ENCODE results near the gene FEM1B.
"Not testable (repeated sequence)": the region's sequence is repeated elsewhere in the genome, so short reads cannot be mapped to it uniquely, and the experiment has no call there.

Gene FEM1B

DNA sequence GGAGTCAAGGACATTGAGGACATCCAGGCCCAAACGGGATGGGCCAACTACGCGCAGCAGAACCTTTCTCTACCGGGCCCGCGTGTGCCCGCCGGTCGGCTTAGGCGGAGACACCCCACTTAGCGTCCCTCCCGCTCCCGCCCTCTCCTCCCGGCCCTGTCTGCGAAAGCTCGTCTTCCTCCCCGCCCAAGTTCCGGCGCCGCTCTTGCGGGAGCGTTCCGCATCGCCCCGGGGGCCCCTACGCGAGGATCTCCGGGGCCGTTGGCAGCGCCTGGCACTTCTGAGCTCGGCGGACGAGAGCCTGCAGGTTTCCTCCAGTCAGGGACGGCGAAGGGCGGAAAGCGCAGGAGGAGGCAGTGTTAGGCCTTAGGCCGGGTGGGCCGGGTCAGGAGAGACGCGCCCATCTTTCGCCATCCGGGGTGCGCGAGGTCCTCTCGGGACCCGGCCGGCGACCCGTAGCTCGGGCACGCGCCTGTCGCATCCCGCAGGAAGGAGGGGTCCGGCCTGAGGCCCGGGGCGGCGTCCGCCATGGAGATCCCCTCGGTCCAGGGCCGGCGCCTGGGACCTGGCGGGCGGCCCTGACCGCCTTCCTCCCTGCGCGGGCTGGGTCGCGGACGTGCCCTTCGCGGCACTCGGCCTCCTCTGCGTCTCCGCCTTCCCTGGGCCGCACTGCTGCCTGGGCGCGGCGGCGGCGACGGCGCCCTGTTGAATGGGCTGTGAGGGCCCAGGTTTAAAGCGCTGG is at the start of gene FEM1B:
TSS of gene FEM1B (plus strand) at position 143 of the 742 bp plus-strand sequence. CDS start 673 bp downstream, outside the sequence.
- peak; percentile 80 to 82 for DNase-seq (ENCODE audit: low read depth in 2 of 2)

DNA sequence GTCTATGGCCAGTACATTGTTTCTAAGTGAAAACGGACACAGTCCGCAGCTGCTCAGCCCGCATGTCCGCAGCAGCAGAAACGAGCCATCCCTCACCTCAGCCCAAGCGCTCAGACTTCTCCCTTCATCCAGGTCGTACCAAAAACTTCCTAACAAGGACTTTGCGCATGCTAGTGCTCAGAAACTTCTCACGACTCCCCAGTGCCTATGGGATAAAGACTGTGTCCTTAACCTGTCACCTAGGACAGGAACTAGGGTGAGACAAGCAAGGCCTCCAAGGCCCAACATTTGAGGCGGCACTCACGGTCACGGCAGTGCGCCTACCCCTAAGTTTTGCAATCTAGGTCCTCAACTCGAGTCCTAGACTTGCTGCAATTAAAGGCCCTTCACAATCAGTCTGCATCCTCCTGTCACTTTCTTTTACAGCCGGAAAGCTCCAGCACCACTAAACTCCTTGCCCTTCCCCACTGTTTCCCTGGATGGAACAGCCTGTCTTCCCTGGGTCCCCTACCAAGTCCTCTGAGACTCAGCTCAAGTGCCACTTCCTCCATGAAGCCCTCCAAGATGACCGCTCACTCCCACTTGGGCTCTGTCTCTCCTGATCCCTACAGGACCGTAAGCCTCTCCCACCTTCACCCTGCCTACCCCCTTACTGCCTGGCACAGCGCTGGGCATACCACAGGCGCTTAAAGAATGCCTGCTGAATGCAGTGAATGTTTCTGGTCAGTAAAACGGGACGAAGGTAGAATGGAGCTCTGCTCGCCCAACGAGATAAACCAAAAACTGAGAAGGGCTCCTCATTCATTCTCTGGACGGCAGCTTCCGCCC is 49.2 kb upstream of the FEM1B start:
- no peak for DNase-seq (ENCODE audit: low read depth in 2 of 2)

DNA sequence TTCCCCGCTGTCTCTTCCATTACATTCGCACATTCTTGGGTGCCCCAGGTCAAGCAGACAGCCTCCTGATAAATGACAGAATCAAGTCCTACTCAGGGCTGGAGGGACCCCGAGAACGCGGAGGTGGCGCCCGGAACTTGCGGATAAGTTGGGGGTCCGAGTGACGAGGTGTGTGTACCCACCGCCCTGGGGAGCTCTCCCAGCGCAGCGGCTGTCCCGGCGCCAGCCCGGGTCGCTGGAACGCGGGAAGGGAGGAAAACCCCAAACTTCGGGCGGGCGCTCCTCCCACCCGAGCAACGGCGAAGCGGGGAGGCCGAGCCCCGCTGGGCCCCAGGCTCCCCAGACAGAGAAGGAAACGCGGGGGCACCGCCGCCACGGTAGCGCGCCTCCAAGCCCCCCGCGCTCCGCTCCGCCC is 48.6 kb upstream of the FEM1B start:
- no peak for DNase-seq (ENCODE audit: low read depth in 2 of 2)

GRCh38 chr15:68229386-68230156 is 48.0 kb upstream of the FEM1B start, which contains the start of gene CLN6:
CLN6 (minus strand) TSS chr15:68229728; CDS start chr15:68229584, 144 bp downstream.
- DNase-seq (ENCODE audit: low read depth in 2 of 2): peak; percentile 74 to 77

DNA sequence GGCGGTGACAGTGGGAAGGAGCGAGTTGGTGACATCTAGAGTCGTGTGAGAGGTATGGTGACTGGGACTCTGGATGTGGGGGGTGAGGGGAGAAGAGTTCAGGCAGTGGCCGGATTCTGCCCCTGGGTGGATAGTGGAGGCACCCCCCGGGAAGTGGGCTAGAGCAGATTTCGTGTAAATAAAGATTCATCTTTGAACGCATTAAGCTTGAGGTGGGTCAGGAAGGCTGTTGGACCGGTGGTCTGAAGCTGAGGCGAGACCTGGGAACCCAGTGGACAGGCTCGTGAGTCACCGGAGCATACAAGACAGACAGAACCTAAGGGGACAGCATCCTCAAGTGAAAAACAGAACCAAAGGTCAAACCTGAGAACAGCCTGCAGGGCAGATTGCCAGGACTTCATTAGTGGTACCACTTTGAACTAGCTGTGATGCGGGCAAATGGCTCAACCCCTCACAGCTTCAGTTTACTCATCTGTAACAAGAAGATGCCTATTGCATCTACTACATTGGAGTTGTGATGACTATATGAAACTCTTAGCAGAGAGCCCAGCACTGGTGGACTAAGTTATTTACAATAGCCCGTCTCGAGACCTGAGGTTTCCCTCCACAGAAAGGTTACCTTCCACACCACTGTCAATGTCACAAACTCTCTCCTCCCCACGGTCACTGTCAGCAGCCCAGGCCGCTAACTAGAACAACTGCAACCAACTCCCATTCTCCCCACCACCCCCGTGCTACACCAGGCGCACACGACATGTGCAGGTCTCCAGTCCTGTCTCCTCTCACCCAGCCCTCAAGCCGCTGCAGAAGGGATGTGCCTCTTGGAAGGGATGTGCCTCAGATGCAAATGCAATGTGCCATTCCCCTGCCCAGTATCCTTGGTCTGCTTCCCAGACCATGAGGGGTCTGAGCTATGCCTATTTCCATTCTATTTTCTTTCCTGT is 47.1 kb upstream of the FEM1B start:
- DNase-seq (ENCODE audit: low read depth in 2 of 2): no peak

DNA sequence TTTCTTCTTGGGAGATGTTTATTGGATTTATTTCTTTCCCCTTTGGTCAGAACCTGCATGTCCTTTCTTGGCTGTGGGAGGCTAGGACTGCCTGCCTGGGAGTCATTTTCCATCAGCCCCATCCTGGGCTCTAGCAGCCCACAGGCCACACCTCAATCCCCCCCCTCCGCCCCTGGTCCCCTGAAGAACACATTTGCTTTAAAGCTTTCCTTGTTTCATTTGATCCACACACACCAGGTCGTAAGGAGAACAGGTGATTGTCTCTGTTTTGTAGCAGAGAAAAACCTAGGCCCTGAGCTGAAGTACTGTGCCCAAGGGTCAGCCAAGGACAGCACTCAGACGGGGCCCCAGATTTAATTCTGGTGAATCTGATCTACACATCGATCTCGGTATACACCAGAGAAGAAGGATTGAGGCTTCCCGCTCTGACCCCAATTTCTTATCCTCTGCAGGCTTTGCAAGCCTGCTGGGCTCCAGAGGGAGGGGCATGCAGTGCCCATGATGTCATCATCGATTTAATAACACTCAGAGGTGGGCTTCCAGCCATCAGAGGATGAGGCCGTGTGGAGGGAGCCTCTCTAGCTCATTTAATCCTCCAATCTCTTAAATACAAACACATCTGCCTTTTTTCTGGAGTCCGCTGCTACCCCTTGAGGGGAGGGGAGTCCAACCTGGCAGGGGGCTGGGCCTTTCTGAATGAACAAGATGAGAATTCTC is 46.3 kb upstream of the FEM1B start:
- no peak for DNase-seq (ENCODE audit: low read depth in 2 of 2)

DNA sequence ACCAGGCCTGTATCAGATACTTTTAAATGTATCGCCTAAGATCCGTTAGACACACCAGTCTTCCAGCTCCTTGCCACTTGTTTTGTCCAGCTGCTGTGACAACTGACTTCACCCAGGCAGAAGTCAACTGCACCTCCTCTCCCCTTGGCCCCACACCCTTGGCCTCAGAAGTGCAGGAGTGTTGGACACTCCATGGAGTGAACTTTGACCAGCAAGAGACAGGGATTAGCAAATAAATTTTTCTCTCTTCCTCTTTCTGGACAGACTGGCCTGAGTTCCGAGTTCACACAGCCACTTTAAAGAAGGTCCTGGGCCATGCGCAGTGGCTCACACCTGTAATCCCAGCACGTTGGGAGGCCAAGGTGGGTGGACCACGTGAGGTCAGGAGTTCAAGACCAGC is 45.1 kb upstream of the FEM1B start:
- DNase-seq (ENCODE audit: low read depth in 2 of 2): no peak

- no peak for DNase-seq (ENCODE audit: low read depth in 2 of 2)
These were observed 44.6 kb upstream of the FEM1B start for GRCh38 chr15:68232937-68233336.

- DNase-seq (ENCODE audit: low read depth in 2 of 2): no peak
These were observed 43.5 kb upstream of the FEM1B start for GRCh38 chr15:68234060-68234459.

DNA sequence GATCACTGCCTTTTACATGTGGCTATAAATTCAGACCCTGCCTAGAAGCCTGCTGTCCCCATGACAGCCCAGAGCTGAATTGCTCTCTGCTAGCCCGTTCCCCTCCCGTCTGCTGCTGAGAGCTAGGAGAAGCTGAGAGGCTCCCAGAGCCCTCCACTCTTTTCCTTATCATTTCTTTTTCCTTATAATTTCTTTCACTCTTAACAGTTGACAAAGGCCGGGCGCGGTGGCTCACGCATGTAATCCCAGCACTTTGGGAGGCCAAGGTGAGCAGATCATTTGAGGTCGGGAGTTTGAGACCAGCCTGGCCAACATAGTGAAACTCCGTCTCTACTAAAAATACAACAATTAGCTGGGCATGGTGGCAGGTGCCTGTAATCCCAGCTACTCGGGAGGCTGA is 43.0 kb upstream of the FEM1B start:
- DNase-seq (ENCODE audit: low read depth in 2 of 2): not testable (repeated sequence)

GRCh38 chr15:68235022-68235421 is 42.5 kb upstream of the FEM1B start:
- no peak for DNase-seq (ENCODE audit: low read depth in 2 of 2)

- no peak for DNase-seq (ENCODE audit: low read depth in 2 of 2)
These were observed 38.5 kb upstream of the FEM1B start for GRCh38 chr15:68239025-68239424.

DNA sequence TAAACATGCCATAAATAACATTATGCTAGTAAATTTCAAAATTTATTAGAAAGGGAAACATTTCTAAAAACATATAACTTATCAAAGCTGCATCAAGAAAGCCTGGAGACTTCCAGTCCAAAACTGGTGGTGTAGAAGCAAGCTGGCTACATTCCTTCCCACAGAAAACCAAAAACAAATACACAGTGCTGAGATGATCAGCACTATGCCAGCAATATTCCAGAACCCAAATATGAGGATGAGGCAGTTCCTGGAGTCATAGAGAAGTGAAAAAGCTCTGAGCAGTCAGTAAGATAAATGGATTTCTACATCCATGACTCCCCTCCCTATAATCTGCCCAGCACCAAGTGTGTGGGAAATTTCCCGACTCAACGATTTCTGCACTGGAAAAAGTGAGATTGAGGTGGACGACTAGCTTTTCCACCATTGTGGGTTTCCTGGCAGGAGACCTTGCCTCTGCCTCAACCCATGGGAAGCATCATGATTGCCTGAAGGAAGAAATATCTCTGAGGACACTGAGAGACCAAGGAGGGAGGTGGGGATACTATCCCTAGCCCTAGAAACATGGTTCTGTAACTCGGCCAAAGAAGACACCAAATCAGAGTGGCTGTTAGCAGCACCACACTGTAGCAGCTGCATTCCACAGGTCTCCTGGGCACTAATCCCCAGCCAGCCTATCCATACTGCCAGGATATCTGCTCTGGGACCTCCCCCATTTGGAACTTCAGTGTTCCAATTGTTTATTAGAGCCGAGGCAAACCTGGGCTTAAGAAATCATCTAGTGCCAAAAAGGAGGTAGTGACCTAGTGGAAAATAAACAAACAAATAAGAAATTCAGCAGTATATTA is 36.2 kb upstream of the FEM1B start:
- DNase-seq (ENCODE audit: low read depth in 2 of 2): no peak

DNA sequence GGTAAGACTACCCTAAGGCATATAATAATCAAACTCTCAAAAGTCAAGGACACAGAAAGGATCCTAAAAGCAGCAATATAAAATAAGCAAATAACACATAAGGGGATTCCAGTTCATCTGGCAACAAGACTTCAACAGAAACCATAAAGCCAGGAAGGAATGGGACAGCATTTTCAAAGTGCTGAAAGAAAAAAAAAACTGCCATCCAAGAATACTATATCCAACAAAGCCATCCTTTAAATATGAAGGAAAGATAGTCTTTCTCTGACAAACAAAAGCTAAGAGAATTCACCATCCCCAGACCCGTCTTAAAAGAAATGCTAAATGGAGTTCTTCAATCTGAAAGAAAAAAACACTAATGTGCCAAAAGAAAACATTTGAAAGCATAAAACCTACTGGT is 33.3 kb upstream of the FEM1B start:
- DNase-seq (ENCODE audit: low read depth in 2 of 2): no peak

GRCh38 chr15:68249058-68249713 is 28.4 kb upstream of the FEM1B start:
- no peak for DNase-seq (ENCODE audit: low read depth in 2 of 2)

GRCh38 chr15:68252925-68253534 is 24.5 kb upstream of the FEM1B start:
- DNase-seq (ENCODE audit: low read depth in 2 of 2): no peak

DNA sequence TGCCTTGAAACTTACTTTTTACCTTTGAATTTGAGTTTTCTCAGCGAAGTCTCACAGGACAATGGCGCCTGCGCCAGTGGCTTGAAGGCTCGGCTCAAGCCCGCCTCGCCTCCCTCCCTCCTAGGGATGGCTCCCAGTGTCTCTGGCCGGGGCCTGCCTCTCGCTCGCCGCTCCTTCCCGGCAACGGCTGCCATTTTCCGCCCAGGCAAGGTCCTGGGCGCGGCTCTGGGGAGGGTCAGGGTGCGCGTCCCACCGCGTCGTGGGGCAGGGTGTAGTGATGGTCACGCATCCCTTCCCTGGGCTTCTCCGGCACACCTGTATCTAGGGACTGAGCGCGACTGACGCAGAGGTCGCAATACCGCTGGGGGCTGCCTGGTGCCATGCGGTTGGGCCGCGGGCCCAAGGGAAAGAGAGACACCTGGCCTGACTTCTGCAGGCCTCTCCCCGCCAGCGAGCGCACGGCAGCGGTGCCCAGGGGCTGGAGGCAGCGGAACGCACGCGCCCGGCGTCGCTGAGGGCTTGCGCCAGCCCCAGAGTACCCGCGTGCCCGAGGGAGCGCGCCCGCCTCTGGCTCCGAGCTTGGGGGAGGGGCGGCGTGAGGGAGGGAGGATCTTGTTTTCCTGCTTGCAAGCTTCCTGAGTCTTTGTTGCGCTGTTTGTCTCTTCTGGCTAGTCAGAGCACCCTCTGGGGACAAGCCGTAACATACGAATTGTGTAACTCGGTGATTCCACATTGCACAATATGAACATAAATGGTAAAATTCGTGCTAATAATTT is 20.7 kb upstream of the FEM1B start:
- DNase-seq (ENCODE audit: low read depth in 2 of 2): peak; percentile 38 to 63

DNA sequence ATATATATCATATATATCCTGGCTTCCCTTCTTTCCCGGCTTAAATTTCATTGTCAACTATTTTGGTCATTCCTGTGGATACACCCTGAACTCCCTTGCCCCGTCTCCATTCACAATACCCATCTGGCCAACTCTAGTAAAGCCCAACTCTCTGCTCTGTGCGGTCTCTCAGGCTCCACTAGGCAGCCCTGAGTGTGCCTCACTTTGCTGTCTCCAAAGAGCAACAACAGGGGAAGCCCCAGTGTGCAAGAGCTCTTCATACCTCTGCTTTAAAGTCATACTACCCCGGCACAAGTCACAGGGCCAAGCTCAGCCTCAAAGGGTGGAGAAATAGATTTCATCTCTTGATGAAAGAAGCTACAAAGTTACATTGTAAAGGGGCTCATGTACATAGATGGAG is 18.9 kb upstream of the FEM1B start:
- DNase-seq (ENCODE audit: low read depth in 2 of 2): no peak

All from stimulated activated CD8-positive, alpha-beta memory T cell treated with anti-CD3 and anti-CD28 coated beads, Interleukin-15, amount 100 ng/mL, for 48 hours (primary cell).